Liver (tissue), 9 donors: Measurements from ENCODE around the gene EHMT1. TPM values are rescaled to one million over a fixed set of nuclear protein-coding genes. Genes with fewer than 3 reads are reported as not detected.

Experiments used
- DNase-seq: peaks from one replicate; pipeline ENCODE4 v3.0.0-alpha.2; 2017; ENCODE audit warnings: low spot score
- H3K27ac ChIP-seq, 2 donors: one replicate each; pipeline ENCODE4 v1.7.0; 2013; ENCODE audit warnings: inconsistent platforms in 2 of 2, low read length in 2 of 2, control low read depth in 1 of 2, low read depth in 1 of 2, mild to moderate bottlenecking in 1 of 2
- H3K27me3 ChIP-seq, 4 donors: one replicate each; pipeline versions ENCODE4 v1.6.1 to v1.7.0; 2013; ENCODE audit warnings: low read length in 3 of 4, inconsistent platforms in 1 of 4, mild to moderate bottlenecking in 1 of 4, moderate library complexity in 1 of 4; ENCODE audit not compliant: control insufficient read depth in 4 of 4, insufficient read depth in 4 of 4
- H3K36me3 ChIP-seq, 4 donors: one replicate each; pipeline versions ENCODE4 v1.6.1 to v1.7.0; 2013; ENCODE audit warnings: low read length in 3 of 4, mild to moderate bottlenecking in 3 of 4, low read depth in 1 of 4, moderate library complexity in 1 of 4; ENCODE audit not compliant: control insufficient read depth in 4 of 4, insufficient read depth in 3 of 4
- H3K4me1 ChIP-seq, 4 donors: one replicate each; pipeline versions ENCODE4 v1.6.1 to v1.7.0; 2013; ENCODE audit warnings: low read length in 3 of 4, mild to moderate bottlenecking in 3 of 4, moderate library complexity in 1 of 4; ENCODE audit not compliant: control insufficient read depth in 4 of 4, insufficient read depth in 4 of 4
- H3K4me3 ChIP-seq, 3 donors: one replicate each; pipeline versions ENCODE4 v1.6.1 to v1.7.0; 2013; ENCODE audit warnings: low read length in 3 of 3, control low read depth in 1 of 3, low read depth in 1 of 3, mild to moderate bottlenecking in 1 of 3
- H3K9ac ChIP-seq, 2 donors: one replicate each; pipeline ENCODE4 v1.7.0; 2013; ENCODE audit warnings: low read length in 2 of 2, mild to moderate bottlenecking in 2 of 2, moderate library complexity in 2 of 2, control low read depth in 1 of 2, low read depth in 1 of 2
- H3K9me3 ChIP-seq, 4 donors: one replicate each; pipeline versions ENCODE4 v1.6.1 to v1.7.0; 2013; ENCODE audit warnings: low read length in 3 of 4; ENCODE audit not compliant: control insufficient read depth in 4 of 4
- ATF3 ChIP-seq: IDR thresholded peaks from 2 replicates; pipeline ENCODE4 v1.6.1; 2016; ENCODE audit warnings: antibody characterized with exemption
- CTCF ChIP-seq: fragments of 150-350 bp; IDR thresholded peaks from 2 replicates; pipeline ENCODE4 v1.5.1; 2017; ENCODE audit warnings: improper control_type of control experiment, low read depth, low read length; ENCODE audit not compliant: missing input control
- EGR1 ChIP-seq, 2 donors: IDR thresholded peaks; 2 replicates each; pipeline ENCODE4 v1.6.1; 2016 to 2018; ENCODE audit warnings: antibody characterized with exemption in 2 of 2, low read depth in 2 of 2
- FOXA1 ChIP-seq: IDR thresholded peaks from 2 replicates; pipeline ENCODE4 v1.6.1; 2016; ENCODE audit warnings: antibody characterized with exemption
- FOXA2 ChIP-seq: IDR thresholded peaks from 2 replicates; pipeline ENCODE4 v1.6.1; 2016; ENCODE audit warnings: antibody characterized with exemption
- GABPA ChIP-seq, 2 donors: IDR thresholded peaks in 1 of 2; conservative IDR thresholded peaks in 1 of 2; 2 replicates each; pipeline ENCODE4 v1.6.1; 2016; ENCODE audit warnings: antibody characterized with exemption in 2 of 2, mild to moderate bottlenecking in 1 of 2, moderate library complexity in 1 of 2
- HNF4G ChIP-seq: IDR thresholded peaks from 2 replicates; pipeline ENCODE4 v1.6.1; 2016; ENCODE audit warnings: antibody characterized with exemption
- MAX ChIP-seq: IDR thresholded peaks from 2 replicates; pipeline ENCODE4 v1.6.1; 2016; ENCODE audit warnings: antibody characterized with exemption
- RAD21 ChIP-seq, 2 donors: IDR thresholded peaks; 2 replicates each; pipeline ENCODE4 v1.6.1; 2016; ENCODE audit warnings: antibody characterized with exemption in 2 of 2, mild to moderate bottlenecking in 2 of 2
- RXRA ChIP-seq, 2 donors: IDR thresholded peaks; 2 replicates each; pipeline ENCODE4 v1.6.1; 2017 to 2018; ENCODE audit warnings: antibody characterized with exemption in 2 of 2, mild to moderate bottlenecking in 1 of 2
- SP1 ChIP-seq: IDR thresholded peaks from 2 replicates; pipeline ENCODE4 v1.6.1; 2018; ENCODE audit warnings: antibody characterized with exemption, mild to moderate bottlenecking
- TAF1 ChIP-seq: conservative IDR thresholded peaks from 2 replicates; pipeline ENCODE4 v1.6.1; 2016; ENCODE audit warnings: antibody characterized with exemption, mild to moderate bottlenecking
- ZBTB33 ChIP-seq: IDR thresholded peaks from 2 replicates; pipeline ENCODE4 v1.6.1; 2016; ENCODE audit warnings: antibody characterized with exemption
- WGBS: extraction: QIAGEN DNeasy Blood & Tissue Kit; methylation state at CpG from one replicate; pipeline ENCODE4 v1.1.7; 2013; 5-methylcytosine and 5-hydroxymethylcytosine counted together
- polyA plus RNA-seq, 2 donors: library from polyadenylated mRNA; stranded (reverse) in 1 of 2; unstranded in 1 of 2; fragments of 200-250 nt in 1 of 2; fragments of >200 nt in 1 of 2; fragmentation: Nextera tagmentation in 1 of 2; extraction: Ambion mirVana in 1 of 2; gene quantifications; one replicate each; pipeline versions ENCODE4 v1.2.1 to v1.2.3, GENCODE V29; 2013 to 2015
- total RNA-seq, 2 donors: library from RNA; depleted of rRNA; stranded (reverse); fragments of >200 nt; gene quantifications; one replicate each; pipeline ENCODE4 v1.2.3, GENCODE V29; 2014
- donor health status: healthy.
- donor health status: healthy.
- donor health status: healthy.
- donor health status: healthy.
- donor health status: healthy.

Gene EHMT1
- total and polyA plus RNA-seq, 4 donors: 16.1 to 48.2 (median 27.3) TPM

GRCh38 chr9:137764981-137765380 lies 146.2 kb downstream of the EHMT1 start:
- TF ChIP-seq TAF1 (no peak), ZBTB33 (no peak), ATF3 (no peak), SP1 (no peak), FOXA1 (no peak), HNF4G (no peak), MAX (no peak), CTCF (no peak), FOXA2 (no peak), RAD21 (IDR thresholded peaks at IDR 0.05) (no peak)
- H3K27me3 ChIP-seq: no peaks in the 10 kb centered on the region
- H3K9ac ChIP-seq: no peak overlapping the region
- no peak for DNase-seq
- peaks cover 9 to 49% (median 31%) of the 10 kb centered on the region in 4 donors for H3K36me3 ChIP-seq
- no peak overlapping the region for H3K4me3 ChIP-seq
- no peaks in the 10 kb centered on the region for H3K9me3 ChIP-seq
- 93% methylated on average over 13 of the region's 13 CpGs for WGBS
- peaks cover 0 to 3% (median 0%) of the 10 kb centered on the region in 4 donors for H3K4me1 ChIP-seq
- H3K27ac ChIP-seq: no peak overlapping the region

GRCh38 chr9:137765536-137765935 lies 146.7 kb downstream of the EHMT1 start:
- peaks cover 0 to 3% (median 0%) of the 10 kb centered on the region in 4 donors for H3K4me1 ChIP-seq
- no peak for DNase-seq
- 95% methylated on average over 13 of the region's 13 CpGs for WGBS

More at GRCh38 chr9:137765536-137765935, 146.7 kb downstream of the EHMT1 start:
- Histone ChIP-seq H3K9me3 (no peaks in the 10 kb centered on the region), H3K36me3 (peaks cover 9 to 48% (median 30%) of the 10 kb centered on the region in 4 donors), H3K27me3 (no peaks in the 10 kb centered on the region), H3K4me3 (no peak overlapping the region), H3K27ac (no peak overlapping the region), H3K9ac (no peak overlapping the region)
- no peak for TF ChIP-seq TAF1
- TF ChIP-seq FOXA2: no peak
- no peak for TF ChIP-seq GABPA (IDR thresholded peaks at IDR 0.05 in 1 of 2, conservative IDR thresholded peaks at IDR 0.05 in 1 of 2)
- TF ChIP-seq MAX: no peak
- TF ChIP-seq HNF4G: no peak
- no peak for TF ChIP-seq RXRA (IDR thresholded peaks at IDR 0.05)
- no peak for TF ChIP-seq FOXA1
- TF ChIP-seq ATF3: no peak
- TF ChIP-seq EGR1 (IDR thresholded peaks at IDR 0.05; ENCODE audit: low read depth in 2 of 2): no peak
- no peak for TF ChIP-seq CTCF
